IMR-90 (cell line): ENCODE results near the gene SCGB1C1.

ENCODE experiments used
- CEBPB ChIP-seq: IDR thresholded peaks from 2 replicates; pipeline ENCODE4 v1.6.1; 2012; ENCODE audit warnings: low read depth, low read length, improper control_type of control experiment
- CHD1 ChIP-seq: IDR thresholded peaks from 2 replicates; pipeline ENCODE4 v1.6.1; 2012; ENCODE audit warnings: low read depth, low read length, improper control_type of control experiment
- CTCF ChIP-seq: conservative IDR thresholded peaks from 2 replicates; pipeline ENCODE4 v1.5.1; 2012; ENCODE audit warnings: mild to moderate bottlenecking, low read depth, low read length, improper control_type of control experiment
- ELK1 ChIP-seq: fragments of 150-350 bp; IDR thresholded peaks from 2 replicates; pipeline ENCODE4 v1.6.1; 2016; ENCODE audit warnings: low read depth, mild to moderate bottlenecking, low read length, moderate library complexity, borderline replicate concordance
- FOS ChIP-seq: fragments of 150-350 bp; IDR thresholded peaks from 2 replicates; pipeline ENCODE4 v1.6.1; 2016; ENCODE audit warnings: low read depth, low read length
- MAZ ChIP-seq: IDR thresholded peaks from 2 replicates; pipeline ENCODE4 v1.6.1; 2012; ENCODE audit warnings: low read depth, mild to moderate bottlenecking, low read length, improper control_type of control experiment, moderate library complexity, borderline replicate concordance
- POLR2A ChIP-seq: IDR thresholded peaks from 2 replicates; pipeline ENCODE4 v1.6.1; 2012; ENCODE audit warnings: mild to moderate bottlenecking, low read depth, low read length
- RAD21 ChIP-seq: IDR thresholded peaks from 2 replicates; pipeline ENCODE4 v1.6.1; 2012; ENCODE audit warnings: low read length, improper control_type of control experiment
- SMC3 ChIP-seq: fragments of 150-350 bp; IDR thresholded peaks from 2 replicates; pipeline ENCODE4 v1.6.1; 2016; ENCODE audit warnings: low read depth, mild to moderate bottlenecking, antibody characterized with exemption, low read length, moderate library complexity

- TF ChIP-seq CTCF (no peak), RAD21 (no peak), SMC3 (no peak), CHD1 (no peak), MAZ (no peak), ELK1 (no peak), POLR2A (no peak), FOS (no peak), CEBPB (no peak)
Measured at GRCh38 chr11:241634-242033, 48.8 kb downstream of the SCGB1C1 start.
